GM18517 (cell line): ENCODE data around the gene LSAMP.

Source experiments
- ATAC-seq: cut with Tn5 transposase; IDR thresholded peaks from one replicate; pipeline ENCODE4 v1.9.1; 2021; ENCODE audit warnings: mild to moderate bottlenecking, moderate library complexity; ENCODE audit not compliant: unreplicated experiment

Gene LSAMP

GRCh38 chr3:115918900-115919299 is 526.4 kb downstream of the LSAMP start:
- ATAC-seq, result no peak

- no peak for ATAC-seq
Measured at GRCh38 chr3:115916866-115917265, 528.4 kb downstream of the LSAMP start.

- no peak for ATAC-seq
Measured at GRCh38 chr3:115915061-115915460, 530.2 kb downstream of the LSAMP start.

GRCh38 chr3:115913069-115913686 is 532.1 kb downstream of the LSAMP start:
- ATAC-seq, result no peak

- ATAC-seq, result no peak
Measured at GRCh38 chr3:115912372-115912771, 532.9 kb downstream of the LSAMP start.

DNA sequence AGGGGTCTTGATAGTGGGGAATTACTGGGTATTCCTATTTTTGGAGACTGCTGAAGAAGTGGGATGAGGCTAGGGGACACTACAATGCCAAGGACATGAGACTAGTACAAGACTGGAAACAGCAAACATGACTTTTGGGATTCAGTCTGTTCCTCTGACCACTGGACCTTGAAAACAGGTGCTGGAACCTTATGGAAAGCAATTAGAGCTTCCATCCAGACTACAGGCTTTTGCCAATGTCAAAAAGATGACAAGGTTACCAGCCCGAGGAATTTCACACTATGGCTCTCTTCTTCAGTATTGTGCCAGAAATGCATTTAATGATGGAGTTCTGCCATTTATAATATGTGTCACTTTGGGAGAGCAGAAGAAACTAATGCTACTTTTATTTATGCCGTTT is 539.4 kb downstream of the LSAMP start:
- no peak for ATAC-seq

- ATAC-seq, result no peak
Measured at GRCh38 chr3:115903843-115904242, 541.4 kb downstream of the LSAMP start.

GRCh38 chr3:115901008-115901407 is 544.3 kb downstream of the LSAMP start:
- no peak for ATAC-seq

GRCh38 chr3:115899535-115899934 is 545.8 kb downstream of the LSAMP start:
- ATAC-seq, result no peak

GRCh38 chr3:115898656-115899410 is 546.5 kb downstream of the LSAMP start:
- ATAC-seq, result no peak

DNA sequence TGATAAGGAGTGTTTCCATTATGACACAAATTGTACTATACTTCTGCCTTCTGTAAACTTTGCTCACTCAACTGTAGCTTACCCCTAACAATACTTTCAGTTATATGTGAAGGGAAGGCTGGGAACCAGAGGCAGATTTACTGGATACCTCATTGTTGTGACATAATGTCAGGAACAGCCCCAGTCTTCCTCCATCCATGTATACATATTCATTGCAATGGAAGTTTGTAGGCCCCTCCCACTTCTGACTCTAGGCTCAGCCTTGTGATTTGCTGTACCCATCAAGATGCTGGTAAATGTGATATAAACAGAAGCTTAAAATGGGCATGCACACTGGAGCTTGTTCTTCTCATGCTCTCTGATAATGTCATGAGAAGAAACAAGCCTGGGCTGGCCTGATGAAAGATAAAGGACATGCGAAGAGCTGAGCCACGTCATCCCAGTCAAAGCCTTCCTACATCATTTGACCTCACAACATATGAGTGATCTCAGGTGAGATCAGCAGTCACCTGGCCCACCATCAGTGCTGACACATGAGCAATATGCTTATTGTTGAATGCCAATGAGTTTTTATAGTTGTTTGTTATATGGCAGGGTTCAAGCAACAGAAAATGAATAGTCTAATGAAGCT is 554.2 kb downstream of the LSAMP start:
- no peak for ATAC-seq

DNA sequence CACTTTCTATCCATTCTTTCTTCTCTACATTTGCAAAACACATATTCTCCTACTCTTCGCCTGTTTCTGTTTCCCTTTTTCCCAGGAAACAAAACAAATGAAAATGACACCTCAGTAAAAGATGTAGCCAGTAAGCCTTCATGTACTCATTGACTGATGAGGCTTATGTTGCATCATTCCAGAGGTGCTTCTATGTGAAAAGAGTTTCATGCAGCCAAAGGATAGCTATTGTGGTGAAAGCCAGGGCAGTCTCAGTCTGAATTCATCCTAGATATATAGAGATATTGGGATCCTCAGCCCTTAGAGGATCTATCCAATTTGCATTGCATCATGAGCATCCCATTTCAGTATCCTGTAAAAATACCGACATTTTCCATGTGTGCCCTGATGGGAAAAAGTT is 554.7 kb downstream of the LSAMP start:
- no peak for ATAC-seq

GRCh38 chr3:115885621-115886020 is 559.7 kb downstream of the LSAMP start:
- no peak for ATAC-seq

- no peak for ATAC-seq
Measured at GRCh38 chr3:115877615-115877899, 567.7 kb downstream of the LSAMP start.

- no peak for ATAC-seq
Measured at GRCh38 chr3:115876876-115877614, 568.2 kb downstream of the LSAMP start.

DNA sequence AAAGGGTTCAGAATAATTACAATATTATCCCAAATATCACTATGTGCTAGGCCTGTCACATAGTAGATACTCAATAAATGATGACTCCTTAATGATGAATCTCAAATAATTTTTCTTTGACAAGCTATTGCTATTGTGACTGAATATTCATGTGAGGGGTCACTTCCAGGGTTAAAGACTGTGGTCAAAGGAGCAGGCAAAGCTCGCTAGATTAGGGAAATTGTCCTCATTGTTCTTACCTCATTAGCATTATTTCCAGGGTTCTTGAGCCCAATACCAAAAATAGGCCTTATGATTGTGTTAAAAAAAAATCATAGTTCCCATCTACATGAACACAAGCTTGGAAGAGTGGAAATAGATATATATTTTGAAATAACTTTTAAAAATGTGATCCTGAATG is 569.8 kb downstream of the LSAMP start:
- ATAC-seq, result no peak

GRCh38 chr3:115871735-115872134 is 573.6 kb downstream of the LSAMP start:
- no peak for ATAC-seq

GRCh38 chr3:115864911-115865310 is 580.4 kb downstream of the LSAMP start:
- ATAC-seq, result no peak

DNA sequence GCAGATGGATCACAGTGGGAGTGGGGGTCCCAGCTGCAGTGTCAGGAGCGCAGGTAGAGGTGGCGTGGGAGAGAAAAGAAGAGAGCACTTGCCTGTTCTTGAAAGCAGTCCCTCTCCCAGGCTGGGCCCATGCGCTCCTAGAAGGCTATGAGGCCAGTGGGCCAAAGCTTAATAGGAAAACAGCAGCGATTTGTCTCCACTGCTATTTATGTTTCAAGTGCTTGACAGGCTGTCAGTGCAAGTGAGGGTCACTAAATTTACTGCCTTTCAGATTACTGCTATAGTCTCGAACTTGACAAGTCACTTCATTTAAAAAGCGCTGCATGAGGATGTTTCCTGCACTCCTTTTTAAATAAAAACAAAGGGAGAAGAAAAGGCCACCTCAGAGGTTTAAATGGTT is 582.4 kb downstream of the LSAMP start:
- no peak for ATAC-seq

DNA sequence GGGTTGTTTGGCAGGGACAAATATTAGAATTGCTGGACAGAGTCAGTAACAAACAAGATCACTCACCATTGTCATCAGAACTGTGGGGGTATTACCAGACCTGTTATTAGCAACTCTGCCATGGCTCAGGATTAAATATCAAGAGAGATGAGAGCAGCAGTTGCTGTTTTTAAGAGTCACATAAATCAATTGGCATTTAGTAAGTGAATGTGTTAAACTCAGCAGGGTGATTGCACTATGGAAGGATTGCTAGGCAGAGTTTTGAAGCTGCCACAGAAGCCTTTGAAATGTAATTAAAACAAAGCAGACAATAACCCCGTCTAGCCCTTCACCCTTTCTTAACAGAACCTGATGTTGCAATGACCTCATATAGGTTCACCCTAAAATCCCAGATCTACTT is 583.2 kb downstream of the LSAMP start:
- ATAC-seq, result no peak

DNA sequence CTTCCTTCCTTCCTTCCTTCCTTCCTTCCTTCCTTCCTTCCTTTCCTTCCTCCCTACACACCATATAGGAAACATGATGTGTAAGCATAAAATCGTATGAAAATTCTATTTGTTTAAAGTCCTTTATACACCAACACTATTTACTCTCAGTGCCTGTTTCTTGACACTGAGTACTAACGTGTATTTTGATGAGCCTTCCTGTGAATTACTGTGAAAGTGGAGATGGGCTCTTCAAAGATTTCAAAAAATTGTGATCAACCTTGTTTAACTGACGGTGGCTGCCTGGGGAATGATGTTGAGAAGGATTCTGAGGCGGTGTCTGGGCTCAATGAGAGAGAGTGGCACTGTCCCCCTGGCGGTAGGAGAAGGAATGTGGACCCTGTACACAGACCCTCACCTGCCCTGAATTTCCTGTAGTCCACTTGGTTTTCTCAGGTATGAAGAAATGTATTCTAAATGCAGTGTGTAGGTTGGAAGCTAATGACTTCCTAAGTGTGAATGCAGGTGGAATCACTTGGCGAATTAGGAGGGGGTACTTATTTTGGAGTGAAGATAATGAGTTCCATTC is 584.0 kb downstream of the LSAMP start:
- no peak for ATAC-seq
